K562 (cell line): ENCODE data around the gene MYO1D. TPM values are rescaled to one million over a fixed set of nuclear protein-coding genes. Genes with fewer than 3 reads are reported as not detected.

ENCODE experiments used
- ATAC-seq: fragments of 200-7000 bp; cut with Tn5 transposase; 3 replicates; pipeline ENCODE4 v1.9.1; 2020; ENCODE audit warnings: moderate library complexity
- BruUV-seq: library from RNA; stranded (reverse); fragments of 400-500 nt; replicated peaks from 2 replicates; lab custom pipeline; 2021; lab: Mats Ljungman, UMichigan
- CTCF ChIA-PET: fragments of 300-600 bp; formaldehyde crosslinking; extraction: SDS; loops from one replicate; lab custom pipeline; 2021; ENCODE audit warnings: low intra/inter-chr PET ratio; lab: Yijun Ruan, JAX
- POLR2A ChIA-PET: fragments of 300-600, 350-650 bp; sonication (Branson Sonifier 250); formaldehyde crosslinking; extraction: SDS; loops from one replicate; lab custom pipeline; 2021; ENCODE audit warnings: antibody characterized with exemption, inconsistent platforms; lab: Yijun Ruan, JAX
- DNase-seq, 4 experiments: peaks; one replicate each; pipeline versions ENCODE4 v3.0.0 to v3.0.0-alpha.2; 2011 to 2018; ENCODE audit warnings: low spot score in 3 of 4, mixed read lengths in 3 of 4; ENCODE audit errors: extremely low read depth in 1 of 4
- FAIRE-seq: peaks from 2 replicates; lab custom pipeline; 2011; peaks lifted over from hg19 to GRCh38; lab: Jason Lieb, UNC
- H2AFZ ChIP-seq: 2 replicates; pipeline ENCODE4 v1.6.0; 2011; ENCODE audit warnings: low read depth, low read length, control low read depth, inconsistent platforms
- H3K27ac ChIP-seq: fragments of 200-600 bp; 3 replicates; pipeline ENCODE4 v1.8.0; 2011; ENCODE audit warnings: low read depth, mild to moderate bottlenecking, control low read depth, inconsistent platforms, low read length, moderate library complexity, mixed read lengths; ENCODE audit errors: extremely low read depth
- H3K27me3 ChIP-seq, 2 experiments: fragments of 300-600 bp in 1 of 2; 2 replicates in 1 of 2; 3 replicates in 1 of 2; pipeline versions ENCODE4 v1.6.0 to v1.8.0; 2011; ENCODE audit warnings: inconsistent platforms in 2 of 2, low read length in 2 of 2, mild to moderate bottlenecking in 1 of 2, mixed read lengths in 1 of 2, moderate library complexity in 1 of 2; ENCODE audit not compliant: control insufficient read depth in 2 of 2, insufficient read depth in 2 of 2
- H3K36me3 ChIP-seq: fragments of 300-600 bp; 3 replicates; pipeline ENCODE4 v1.8.0; 2011; ENCODE audit warnings: mild to moderate bottlenecking, low read length, inconsistent platforms; ENCODE audit not compliant: control insufficient read depth, insufficient read depth
- H3K4me1 ChIP-seq, 2 experiments: fragments of 200-600 bp in 1 of 2; replicated peaks in 1 of 2; 2 replicates in 1 of 2; 3 replicates in 1 of 2; pipeline versions ENCODE4 v1.5.1 to v1.8.0; 2011; ENCODE audit warnings: inconsistent platforms in 2 of 2, low read length in 2 of 2, mild to moderate bottlenecking in 1 of 2, mixed read lengths in 1 of 2, moderate library complexity in 1 of 2; ENCODE audit not compliant: control insufficient read depth in 2 of 2, insufficient read depth in 2 of 2
- H3K4me2 ChIP-seq: 2 replicates; pipeline ENCODE4 v1.6.1; 2011; ENCODE audit warnings: low read length, control low read depth, inconsistent platforms, mixed read lengths; ENCODE audit not compliant: insufficient read depth
- H3K4me3 ChIP-seq: fragments of 200-600 bp; sonication (generic), shearing (Covaris generic); 2 replicates; pipeline ENCODE4 v1.5.1; 2016; ENCODE audit warnings: control low read depth, inconsistent platforms
- H3K79me2 ChIP-seq: fragments of 200-600 bp; 3 replicates; pipeline ENCODE4 v1.8.0; 2011; ENCODE audit warnings: low read length, inconsistent platforms; ENCODE audit not compliant: control insufficient read depth, insufficient read depth
- H3K9ac ChIP-seq, 2 experiments: 2 replicates each; pipeline versions ENCODE4 v1.6.0 to v1.6.1; 2011; ENCODE audit warnings: low read depth in 2 of 2, low read length in 2 of 2, control low read depth in 1 of 2, inconsistent platforms in 1 of 2, mild to moderate bottlenecking in 1 of 2, mixed read lengths in 1 of 2; ENCODE audit not compliant: insufficient read depth in 1 of 2
- H3K9me1 ChIP-seq: one replicate; pipeline ENCODE4 v1.6.0; 2011; ENCODE audit warnings: inconsistent platforms, mild to moderate bottlenecking, low read length, moderate library complexity; ENCODE audit not compliant: control insufficient read depth, insufficient read depth
- H3K9me3 ChIP-seq: replicated peaks from 2 replicates; pipeline ENCODE4 v1.5.1; 2011; ENCODE audit warnings: low read depth, low read length, inconsistent platforms; ENCODE audit not compliant: control insufficient read depth, insufficient read depth
- H4K20me1 ChIP-seq: replicated peaks from 2 replicates; pipeline ENCODE4 v1.6.1; 2011; ENCODE audit warnings: low read length, inconsistent platforms, mixed read lengths; ENCODE audit not compliant: control insufficient read depth, insufficient read depth
- CHCHD3 ChIP-seq: fragments of 250-450 bp; sonication (Bioruptor Pico); IDR thresholded peaks from 2 replicates; pipeline ENCODE4 v2.1.2; 2022; ENCODE audit warnings: mild to moderate bottlenecking
- E2F6 ChIP-seq, 2 experiments: IDR thresholded peaks; 2 replicates each; pipeline ENCODE4 v1.6.1; 2011; ENCODE audit warnings: borderline replicate concordance in 1 of 2, control low read depth in 1 of 2, low read depth in 1 of 2, low read length in 1 of 2, mild to moderate bottlenecking in 1 of 2, mixed read lengths in 1 of 2, moderate library complexity in 1 of 2; ENCODE audit not compliant: insufficient read depth in 1 of 2, insufficient read length in 1 of 2, poor library complexity in 1 of 2, severe bottlenecking in 1 of 2; ENCODE audit errors: extremely low read depth in 1 of 2
- KAT2B ChIP-seq: IDR thresholded peaks from one replicate; pipeline ENCODE4 v1.6.1; 2012; ENCODE audit warnings: low read depth, mild to moderate bottlenecking, control low read depth, inconsistent platforms, low read length, moderate library complexity
- NFIC ChIP-seq: fragments of 450-650 bp; IDR thresholded peaks from 2 replicates; pipeline ENCODE4 v1.6.1; 2017; ENCODE audit warnings: mild to moderate bottlenecking, inconsistent platforms
- NFXL1 ChIP-seq: fragments of 450-650 bp; formaldehyde crosslinking; IDR thresholded peaks from 2 replicates; pipeline ENCODE4 v1.4.0; 2021; ENCODE audit warnings: mild to moderate bottlenecking
- SMAD2 ChIP-seq: fragments of 150-350 bp; IDR thresholded peaks from 2 replicates; pipeline ENCODE4 v1.6.1; 2014; ENCODE audit warnings: low read depth, mild to moderate bottlenecking, low read length
- ZBTB8A ChIP-seq: fragments of 450-650 bp; IDR thresholded peaks from 2 replicates; pipeline ENCODE4 v1.6.1; 2018; ENCODE audit warnings: mild to moderate bottlenecking, moderate library complexity; ENCODE audit not compliant: partially characterized antibody
- ZNF318 ChIP-seq, 2 experiments: fragments of 450-650 bp; IDR thresholded peaks; 2 replicates each; pipeline ENCODE4 v1.6.1; 2016; ENCODE audit warnings: mild to moderate bottlenecking in 2 of 2, borderline replicate concordance in 1 of 2, low read depth in 1 of 2, moderate library complexity in 1 of 2
- WGBS: fragments of 100-300 bp; shearing (Covaris generic); methylation state at CpG from one replicate; pipeline ENCODE4 v1.1.6; 2016; ENCODE audit warnings: low coverage, mixed read lengths; ENCODE audit not compliant: insufficient coverage; ENCODE audit errors: missing lambda C conversion rate; 5-methylcytosine and 5-hydroxymethylcytosine counted together
- in situ Hi-C: fragments of 300-500 bp; cut with MboI; formaldehyde crosslinking; loops from 4 replicates; pipeline ENCODE4 v1.15.0; 2018; ENCODE audit warnings: inconsistent platforms, mixed read lengths
- intact Hi-C: fragments of 100-400 bp; cut with micrococcal nuclease; formaldehyde crosslinking; loops from 2 replicates; pipeline ENCODE4 v1.14.2; 2022
- polyA plus RNA-seq, 8 experiments: library from polyadenylated mRNA; depleted of rRNA in 4 of 8; stranded (reverse) in 5 of 8; unstranded in 3 of 8; fragments of >200 nt; fragmentation: Nextera tagmentation in 2 of 8; fragmentation: Illumina TruSeq in 1 of 8; extraction: Ambion mirVana in 2 of 8; extraction: Trizol in 1 of 8; gene quantifications; 2 replicates each; pipeline versions ENCODE4 v1.2.1 to v1.2.3, GENCODE V29; 2011 to 2014; ENCODE audit warnings: inconsistent platforms in 1 of 8, missing spikeins in 1 of 8
- total RNA-seq, 7 experiments: library from RNA; depleted of rRNA in 6 of 7; stranded (reverse); fragments of >200 nt in 6 of 7; fragmentation: Illumina TruSeq in 2 of 7; extraction: Trizol in 2 of 7; gene quantifications; 2 replicates each; pipeline versions ENCODE4 v1.2.1 to v1.2.3, GENCODE V29; 2011 to 2021; ENCODE audit warnings: low replicate concordance in 1 of 7

Gene MYO1D
- total and polyA plus RNA-seq, 9 of the 15 experiments (the other 6 are each of a cell fraction or from before 2014, with no cell fraction given) = 2.1 to 71.2 (median 45.4) TPM

GRCh38 chr17:32528825-32529224 lies 348.1 kb downstream of the MYO1D start:
- ATAC-seq = no peak
- intact Hi-C loops (no loop called here), in situ Hi-C loops (no loop called here)
- Histone ChIP-seq H3K79me2 (no peaks in the 10 kb centered on the region), H3K9me1 (no peaks in the 10 kb centered on the region), H3K27me3 (no peaks in the 10 kb centered on the region), H3K4me2 (no peak overlapping the region), H4K20me1 (no peaks in the 10 kb centered on the region), H2AFZ (no peak overlapping the region), H3K9ac (no peak overlapping the region), H3K27ac (no peak overlapping the region), H3K9me3 (no peaks in the 10 kb centered on the region), H3K36me3 (peaks cover 2% of the 10 kb centered on the region; the same call in 1 of the 3 replicates), H3K4me1 (peaks cover 2 to 8% of the 10 kb centered on the region in 2 experiments; a peak in 2 of 5 replicates), H3K4me3 (no peak overlapping the region)
- 88% methylated on average over 7 of the region's 7 CpGs for WGBS
- ChIA-PET POLR2A (no interaction called here), CTCF (no interaction called here)
- BruUV-seq = no TSS peak
- DNase-seq = no peak
- FAIRE-seq = no peak
- no peak for TF ChIP-seq SMAD2
- no peak for TF ChIP-seq ZNF318 (IDR thresholded peaks at IDR 0.05; ENCODE audit: borderline replicate concordance in 1 of 2, low read depth in 1 of 2)
- TF ChIP-seq KAT2B = no peak
- no peak for TF ChIP-seq CHCHD3 (CRISPR knock-in tag)
- TF ChIP-seq E2F6 (IDR thresholded peaks at IDR 0.05; ENCODE audit: borderline replicate concordance in 1 of 2, extremely low read depth in 1 of 2, insufficient read depth in 1 of 2, insufficient read length in 1 of 2, low read depth in 1 of 2, low read length in 1 of 2, poor library complexity in 1 of 2, severe bottlenecking in 1 of 2) = no peak
- no peak for TF ChIP-seq NFIC
- TF ChIP-seq ZBTB8A = no peak
- TF ChIP-seq NFXL1 = no peak
